Measurements from ENCODE around the gene ZG16B. TPM values are rescaled to one million over a fixed set of nuclear protein-coding genes. Genes with fewer than 3 reads are reported as not detected.
A peak's percentile ranks its signal among the peaks of the same experiment; 100 is the strongest.

Gene ZG16B
- total and polyA plus RNA-seq, 2 donors (not counting 1 experiment from before 2014, with no cell fraction given), result not detected

DNA sequence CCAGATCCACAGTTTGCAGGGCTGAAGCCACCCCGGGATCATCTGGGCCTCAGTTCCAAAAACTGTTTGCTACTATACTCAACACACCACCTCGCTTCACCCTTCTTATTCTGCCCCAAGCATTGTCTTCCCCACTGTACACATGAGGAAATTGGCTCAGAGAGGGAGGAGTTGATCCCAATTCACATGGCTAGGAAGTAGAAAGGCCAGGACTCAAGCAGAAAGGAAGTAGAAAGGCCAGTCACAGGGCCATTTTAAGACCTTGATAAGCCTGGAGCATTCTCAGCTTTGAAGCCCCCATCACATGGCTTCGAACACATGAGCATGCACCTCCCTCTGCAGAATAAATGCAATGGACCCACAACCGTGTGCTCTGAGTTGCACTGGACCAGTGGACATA is 35.5 kb downstream of the ZG16B start:
- no peak for TF ChIP-seq CTCF (conservative IDR thresholded peaks at IDR 0.05 in 1 of 2, IDR thresholded peaks at IDR 0.05 in 1 of 2; ENCODE audit: low read depth in 1 of 2, low read length in 2 of 2)
- no peak for TF ChIP-seq EZH2 (IDR thresholded peaks at IDR 0.05; ENCODE audit: low read length, missing control alignments)
- Histone ChIP-seq H3K9ac (ENCODE audit: insufficient read depth, low read length) (no peak overlapping the region), H3K79me2 (ENCODE audit: control insufficient read depth, insufficient read depth, low read length) (no peaks in the 10 kb centered on the region), H3K27ac (ENCODE audit: insufficient read depth, low read length) (no peak overlapping the region), H3K36me3 (ENCODE audit: control insufficient read depth, insufficient read depth, low read length) (no peaks in the 10 kb centered on the region), H4K20me1 (ENCODE audit: control insufficient read depth, extremely low read depth, insufficient read depth, low read length) (no peaks in the 10 kb centered on the region), H2AFZ (ENCODE audit: low read length) (no peak overlapping the region), H3K27me3 (ENCODE audit: control insufficient read depth, insufficient read depth, low read length) (no peaks in the 10 kb centered on the region), H3K4me2 (ENCODE audit: extremely low read depth, insufficient read depth, low read length) (no peak overlapping the region), H3K4me1 (ENCODE audit: control insufficient read depth, extremely low read depth, insufficient read depth, low read length) (no peaks in the 10 kb centered on the region), H3K9me3 (ENCODE audit: control insufficient read depth, insufficient read depth, low read depth, low read length) (no peaks in the 10 kb centered on the region), H3K4me3 (replicated peaks in 1 of 4; ENCODE audit: control extremely low read depth in 1 of 4, insufficient read depth in 1 of 4, low read depth in 3 of 4, low read length in 4 of 4) (no peak overlapping the region)
- DNase-seq (ENCODE audit: low read depth in 2 of 2), result no peak

DNA sequence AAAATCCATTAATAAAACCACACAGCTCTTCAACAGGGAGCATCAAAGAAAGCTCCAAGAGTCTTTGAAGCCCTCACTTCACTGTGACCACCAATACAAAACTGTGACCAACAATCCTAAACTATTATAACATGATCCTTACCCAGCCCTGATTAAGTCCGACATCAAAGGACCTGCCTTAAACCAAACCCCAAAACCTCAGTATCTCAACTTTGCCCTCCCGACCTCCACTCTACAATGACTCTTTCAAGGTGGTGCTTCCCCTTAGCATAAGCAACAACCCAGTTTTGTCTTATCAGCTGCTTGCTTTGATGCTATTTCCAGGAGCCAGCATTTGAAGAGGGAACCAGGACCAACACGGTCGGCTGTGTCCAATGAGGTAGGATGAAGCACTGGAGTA is 36.3 kb downstream of the ZG16B start:
- no peak overlapping the region for H3K4me2 ChIP-seq (ENCODE audit: extremely low read depth, insufficient read depth, low read length)
- no peaks in the 10 kb centered on the region for H3K79me2 ChIP-seq (ENCODE audit: control insufficient read depth, insufficient read depth, low read length)
- H3K9ac ChIP-seq (ENCODE audit: insufficient read depth, low read length), result no peak overlapping the region
- no peak overlapping the region for H3K27ac ChIP-seq (ENCODE audit: insufficient read depth, low read length)
- DNase-seq (ENCODE audit: low read depth in 2 of 2), result no peak
- no peaks in the 10 kb centered on the region for H3K36me3 ChIP-seq (ENCODE audit: control insufficient read depth, insufficient read depth, low read length)
- no peaks in the 10 kb centered on the region for H3K27me3 ChIP-seq (ENCODE audit: control insufficient read depth, insufficient read depth, low read length)
- no peaks in the 10 kb centered on the region for H4K20me1 ChIP-seq (ENCODE audit: control insufficient read depth, extremely low read depth, insufficient read depth, low read length)
- H3K4me3 ChIP-seq (replicated peaks in 1 of 4; ENCODE audit: control extremely low read depth in 1 of 4, insufficient read depth in 1 of 4, low read depth in 3 of 4, low read length in 4 of 4), result no peak overlapping the region
- no peak overlapping the region for H2AFZ ChIP-seq (ENCODE audit: low read length)
- H3K9me3 ChIP-seq (ENCODE audit: control insufficient read depth, insufficient read depth, low read depth, low read length), result no peaks in the 10 kb centered on the region
- H3K4me1 ChIP-seq (ENCODE audit: control insufficient read depth, extremely low read depth, insufficient read depth, low read length), result no peaks in the 10 kb centered on the region
- no peak for TF ChIP-seq EZH2 (IDR thresholded peaks at IDR 0.05; ENCODE audit: low read length, missing control alignments)
- TF ChIP-seq CTCF (conservative IDR thresholded peaks at IDR 0.05 in 1 of 2, IDR thresholded peaks at IDR 0.05 in 1 of 2; ENCODE audit: low read depth in 1 of 2, low read length in 2 of 2), result no peak

- Histone ChIP-seq H2AFZ (ENCODE audit: low read length) (peak overlapping the region; percentile 97), H4K20me1 (ENCODE audit: control insufficient read depth, extremely low read depth, insufficient read depth, low read length) (no peaks in the 10 kb centered on the region), H3K36me3 (ENCODE audit: control insufficient read depth, insufficient read depth, low read length) (no peaks in the 10 kb centered on the region), H3K79me2 (ENCODE audit: control insufficient read depth, insufficient read depth, low read length) (no peaks in the 10 kb centered on the region), H3K4me1 (ENCODE audit: control insufficient read depth, extremely low read depth, insufficient read depth, low read length) (no peaks in the 10 kb centered on the region), H3K4me2 (ENCODE audit: extremely low read depth, insufficient read depth, low read length) (peak overlapping the region; percentile 75), H3K27ac (ENCODE audit: insufficient read depth, low read length) (peak overlapping the region; percentile 91), H3K9me3 (ENCODE audit: control insufficient read depth, insufficient read depth, low read depth, low read length) (no peaks in the 10 kb centered on the region), H3K4me3 (replicated peaks in 1 of 4; ENCODE audit: control extremely low read depth in 1 of 4, insufficient read depth in 1 of 4, low read depth in 3 of 4, low read length in 4 of 4) (peak overlapping the region; percentile 32 to 77 (median 60)), H3K9ac (ENCODE audit: insufficient read depth, low read length) (peak overlapping the region; percentile 84), H3K27me3 (ENCODE audit: control insufficient read depth, insufficient read depth, low read length) (no peaks in the 10 kb centered on the region)
- DNase-seq (ENCODE audit: low read depth in 2 of 2), result no peak
- TF ChIP-seq EZH2 (IDR thresholded peaks at IDR 0.05; ENCODE audit: low read length, missing control alignments), result no peak
- TF ChIP-seq CTCF (conservative IDR thresholded peaks at IDR 0.05 in 1 of 2, IDR thresholded peaks at IDR 0.05 in 1 of 2; ENCODE audit: low read depth in 1 of 2, low read length in 2 of 2), result no peak
Measured at GRCh38 chr16:2867661-2867986, 37.5 kb downstream of the ZG16B start.
